Activated CD4-positive, alpha-beta T cell treated with anti-CD3 and anti-CD28 coated beads for 4 hours (primary cell): ENCODE data around the gene AUH.
A peak's percentile ranks its signal among the peaks of the same experiment; 100 is the strongest.

Experiments
- DNase-seq, 2 donors: peaks; one replicate each; pipeline ENCODE4 v3.0.0-alpha.2; 2020

AUH gene

GRCh38 chr9:91185193-91185886 lies 176.4 kb downstream of the AUH start:
- no peak for DNase-seq

- no peak for DNase-seq
Measured at GRCh38 chr9:91182429-91183225, 179.1 kb downstream of the AUH start.

GRCh38 chr9:91181541-91181940 lies 180.2 kb downstream of the AUH start:
- DNase-seq, result no peak

GRCh38 chr9:91180930-91181268 lies 180.8 kb downstream of the AUH start:
- DNase-seq, result no peak

- no peak for DNase-seq
Measured at GRCh38 chr9:91180240-91180929, 181.3 kb downstream of the AUH start.

- DNase-seq, result no peak
Measured at GRCh38 chr9:91179237-91180138, 182.2 kb downstream of the AUH start.

- DNase-seq, result no peak
Measured at GRCh38 chr9:91178281-91179236, 183.2 kb downstream of the AUH start.

- peak in 1 of 2 donors; percentile 20 for DNase-seq
Measured at GRCh38 chr9:91177661-91178280, 183.9 kb downstream of the AUH start.

GRCh38 chr9:91177081-91177480 lies 184.6 kb downstream of the AUH start:
- no peak for DNase-seq

- DNase-seq, result no peak
Measured at GRCh38 chr9:91176426-91176825, 185.3 kb downstream of the AUH start.

- DNase-seq, result no peak
Measured at GRCh38 chr9:91174772-91175171, 186.9 kb downstream of the AUH start.

GRCh38 chr9:91172329-91172728 lies 189.4 kb downstream of the AUH start:
- DNase-seq, result no peak

- DNase-seq, result no peak
Measured at GRCh38 chr9:91170951-91171350, 190.8 kb downstream of the AUH start.

GRCh38 chr9:91166796-91167366 lies 194.8 kb downstream of the AUH start:
- DNase-seq, result no peak

- peak; percentile 57 to 58 for DNase-seq
Measured at GRCh38 chr9:91164724-91165520, 196.8 kb downstream of the AUH start.
